RWPE2 (cell line): Measurements from ENCODE around the gene AMD1.
"Not testable (repeated sequence)": the region's sequence is repeated elsewhere in the genome, so short reads cannot be mapped to it uniquely, and the experiment has no call there.

Experiments used
- ATAC-seq: fragments of 200-7000 bp; cut with Tn5 transposase; 3 replicates; pipeline ENCODE4 v1.9.1; 2021; ENCODE audit warnings: low read depth
- DNase-seq: peaks from one replicate; pipeline ENCODE4 v3.0.0-alpha.2; 2020; ENCODE audit warnings: low spot score
- H3K27ac ChIP-seq: fragments of 450-650 bp; 2 replicates; pipeline ENCODE4 v1.5.1; 2017; ENCODE audit warnings: mild to moderate bottlenecking; ENCODE audit not compliant: poor library complexity, severe bottlenecking
- H3K27me3 ChIP-seq: fragments of 250-450 bp; sonication (Bioruptor Pico); 2 replicates; pipeline ENCODE4 v1.5.1; 2021; ENCODE audit warnings: mild to moderate bottlenecking, moderate library complexity; ENCODE audit not compliant: insufficient read depth, poor library complexity, severe bottlenecking
- H3K36me3 ChIP-seq: fragments of 250-450 bp; sonication (Bioruptor Pico); 2 replicates; pipeline ENCODE4 v1.5.1; 2020; ENCODE audit warnings: low read depth, mild to moderate bottlenecking, moderate library complexity
- H3K4me1 ChIP-seq: fragments of 250-450 bp; sonication (Bioruptor Pico); 2 replicates; pipeline ENCODE4 v1.5.1; 2021; ENCODE audit warnings: mild to moderate bottlenecking, moderate library complexity; ENCODE audit not compliant: insufficient read depth, poor library complexity, severe bottlenecking
- H3K4me3 ChIP-seq: fragments of 250-450 bp; sonication (Bioruptor Pico); 2 replicates; pipeline ENCODE4 v1.5.1; 2021; ENCODE audit warnings: mild to moderate bottlenecking, moderate library complexity; ENCODE audit not compliant: severe bottlenecking
- H3K9me3 ChIP-seq: fragments of 250-450 bp; sonication (Bioruptor Pico); 2 replicates; pipeline ENCODE4 v1.5.1; 2021; ENCODE audit warnings: mild to moderate bottlenecking, moderate library complexity; ENCODE audit not compliant: severe bottlenecking
- CTCF ChIP-seq: fragments of 450-650 bp; IDR thresholded peaks from one replicate; pipeline ENCODE4 v1.5.1; 2017; ENCODE audit warnings: mild to moderate bottlenecking, moderate library complexity; ENCODE audit not compliant: poor library complexity, severe bottlenecking

The AMD1 gene

GRCh38 chr6:110900028-110900598, 25.5 kb downstream of the AMD1 start:
- no peaks in the 10 kb centered on the region for H3K4me1 ChIP-seq
- H3K36me3 ChIP-seq = peaks cover 33% of the 10 kb centered on the region
- no peak for TF ChIP-seq CTCF
- no peak overlapping the region for H3K27ac ChIP-seq
- peaks cover 10% of the 10 kb centered on the region for H3K9me3 ChIP-seq
- no peak for DNase-seq
- no peaks in the 10 kb centered on the region for H3K27me3 ChIP-seq
- no peak overlapping the region for H3K4me3 ChIP-seq
- no peak; the same call in 2 of the 3 replicates for ATAC-seq

- not testable (repeated sequence) for ATAC-seq, DNase-seq, H3K27me3 ChIP-seq, H3K4me1 ChIP-seq, H3K4me3 ChIP-seq, H3K27ac ChIP-seq
- peaks cover 18% of the 10 kb centered on the region for H3K36me3 ChIP-seq
- H3K9me3 ChIP-seq = peaks cover 11% of the 10 kb centered on the region
Measured at GRCh38 chr6:110901601-110902000, 27.0 kb downstream of the AMD1 start.

GRCh38 chr6:110902091-110902490, 27.5 kb downstream of the AMD1 start:
- H3K27ac ChIP-seq = no peak overlapping the region
- H3K27me3 ChIP-seq = no peaks in the 10 kb centered on the region
- H3K36me3 ChIP-seq = peaks cover 13% of the 10 kb centered on the region
- no peak for DNase-seq
- no peak overlapping the region for H3K4me3 ChIP-seq
- TF ChIP-seq CTCF = no peak
- peaks cover 15% of the 10 kb centered on the region for H3K9me3 ChIP-seq
- no peaks in the 10 kb centered on the region for H3K4me1 ChIP-seq
- peak; percentile 19; the same call in 2 of the 3 replicates for ATAC-seq

GRCh38 chr6:110906273-110906672, 31.7 kb downstream of the AMD1 start:
- not testable (repeated sequence) for H3K36me3 ChIP-seq, H3K27me3 ChIP-seq, H3K4me3 ChIP-seq, H3K4me1 ChIP-seq, ATAC-seq, H3K27ac ChIP-seq, DNase-seq
- H3K9me3 ChIP-seq = peaks cover 15% of the 10 kb centered on the region

GRCh38 chr6:110930781-110931180, 56.2 kb downstream of the AMD1 start:
- DNase-seq (no peak), ATAC-seq (no peak)
- Histone ChIP-seq H3K4me1 (no peaks in the 10 kb centered on the region), H3K4me3 (no peak overlapping the region), H3K27ac (no peak overlapping the region), H3K27me3 (no peaks in the 10 kb centered on the region), H3K36me3 (no peaks in the 10 kb centered on the region), H3K9me3 (no peaks in the 10 kb centered on the region)
- no peak for TF ChIP-seq CTCF

- DNase-seq = no peak
- ATAC-seq = no peak
- H3K4me1 ChIP-seq = no peaks in the 10 kb centered on the region
Measured at GRCh38 chr6:110933912-110934311, 59.3 kb downstream of the AMD1 start.

More at GRCh38 chr6:110933912-110934311, 59.3 kb downstream of the AMD1 start:
- Histone ChIP-seq H3K9me3 (no peaks in the 10 kb centered on the region), H3K27ac (no peak overlapping the region), H3K4me3 (no peak overlapping the region), H3K27me3 (no peaks in the 10 kb centered on the region), H3K36me3 (no peaks in the 10 kb centered on the region)
- no peak for TF ChIP-seq CTCF
